DOHH2 (cell line): Measurements from ENCODE around the gene CNTLN.

Source experiments
- EZH2phosphoT487 ChIP-seq: fragments of 200-600 bp; sonication (generic); IDR thresholded peaks from 2 replicates; pipeline ENCODE4 v1.6.1; 2017; ENCODE audit warnings: borderline replicate concordance, mild to moderate bottlenecking, antibody characterized with exemption, low read length, moderate library complexity, mixed read lengths
- TF ChIP-seq, protein P1 (sequence below): fragments of 200-600 bp; sonication (generic); IDR thresholded peaks from one replicate; pipeline ENCODE4 v1.5.1; 2014; ENCODE audit warnings: antibody characterized with exemption, mild to moderate bottlenecking, low read depth, low read length; ENCODE audit not compliant: poor library complexity, severe bottlenecking

- TF ChIP-seq, protein P1, sequence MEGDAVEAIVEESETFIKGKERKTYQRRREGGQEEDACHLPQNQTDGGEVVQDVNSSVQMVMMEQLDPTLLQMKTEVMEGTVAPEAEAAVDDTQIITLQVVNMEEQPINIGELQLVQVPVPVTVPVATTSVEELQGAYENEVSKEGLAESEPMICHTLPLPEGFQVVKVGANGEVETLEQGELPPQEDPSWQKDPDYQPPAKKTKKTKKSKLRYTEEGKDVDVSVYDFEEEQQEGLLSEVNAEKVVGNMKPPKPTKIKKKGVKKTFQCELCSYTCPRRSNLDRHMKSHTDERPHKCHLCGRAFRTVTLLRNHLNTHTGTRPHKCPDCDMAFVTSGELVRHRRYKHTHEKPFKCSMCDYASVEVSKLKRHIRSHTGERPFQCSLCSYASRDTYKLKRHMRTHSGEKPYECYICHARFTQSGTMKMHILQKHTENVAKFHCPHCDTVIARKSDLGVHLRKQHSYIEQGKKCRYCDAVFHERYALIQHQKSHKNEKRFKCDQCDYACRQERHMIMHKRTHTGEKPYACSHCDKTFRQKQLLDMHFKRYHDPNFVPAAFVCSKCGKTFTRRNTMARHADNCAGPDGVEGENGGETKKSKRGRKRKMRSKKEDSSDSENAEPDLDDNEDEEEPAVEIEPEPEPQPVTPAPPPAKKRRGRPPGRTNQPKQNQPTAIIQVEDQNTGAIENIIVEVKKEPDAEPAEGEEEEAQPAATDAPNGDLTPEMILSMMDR: no peak
- no peak for TF ChIP-seq EZH2phosphoT487
Observed at GRCh38 chr9:17470036-17470813, 335.4 kb downstream of the CNTLN start.
